Sigmoid colon (tissue), 4 donors: Measurements from ENCODE around the gene JMJD1C.
A peak's percentile ranks its signal among the peaks of the same experiment; 100 is the strongest.

Experiments used
- EP300 ChIP-seq, 4 donors: sonication (generic); formaldehyde crosslinking; IDR thresholded peaks; one replicate each; pipeline ENCODE4 v1.6.1; 2017; ENCODE audit warnings: antibody characterized with exemption in 4 of 4
- POLR2A ChIP-seq, 2 donors: fragments of 450-650 bp; IDR thresholded peaks; one replicate each; pipeline ENCODE4 v1.6.1; 2016; ENCODE audit warnings: antibody characterized with exemption in 2 of 2, mild to moderate bottlenecking in 2 of 2, moderate library complexity in 2 of 2
- POLR2AphosphoS5 ChIP-seq, 4 donors: sonication (generic); formaldehyde crosslinking; IDR thresholded peaks; one replicate each; pipeline ENCODE4 v1.6.1; 2017; ENCODE audit warnings: antibody characterized with exemption in 4 of 4
- TF ChIP-seq, protein P1 (sequence below), 4 experiments: fragments of 450-650 bp in 3 of 4; fragments of 200-600 bp in 1 of 4; IDR thresholded peaks; one replicate each; pipeline ENCODE4 v1.5.1; 2016 to 2019; ENCODE audit warnings: antibody characterized with exemption in 4 of 4, mild to moderate bottlenecking in 3 of 4, moderate library complexity in 2 of 4

DNA sequence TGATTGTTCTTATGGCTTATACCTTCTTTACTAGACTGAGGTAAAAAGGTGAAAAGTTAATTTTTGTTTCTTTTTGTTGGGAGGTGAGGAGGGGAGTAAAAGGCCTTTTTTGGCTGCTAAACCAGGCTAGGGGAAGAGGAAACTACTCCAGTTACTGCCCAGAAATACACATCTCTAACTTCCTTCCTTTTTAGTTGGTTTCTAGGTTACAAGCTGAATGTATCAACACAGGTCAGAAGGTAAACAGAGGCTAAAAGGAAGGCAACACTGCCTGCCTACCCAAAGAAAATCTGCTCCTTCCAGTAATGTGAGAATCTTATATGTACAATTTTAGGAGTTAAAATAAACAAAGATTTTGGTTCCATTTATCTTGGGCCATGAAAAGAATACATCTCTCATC is 192.2 kb downstream of the JMJD1C start:
- TF ChIP-seq, protein P1, sequence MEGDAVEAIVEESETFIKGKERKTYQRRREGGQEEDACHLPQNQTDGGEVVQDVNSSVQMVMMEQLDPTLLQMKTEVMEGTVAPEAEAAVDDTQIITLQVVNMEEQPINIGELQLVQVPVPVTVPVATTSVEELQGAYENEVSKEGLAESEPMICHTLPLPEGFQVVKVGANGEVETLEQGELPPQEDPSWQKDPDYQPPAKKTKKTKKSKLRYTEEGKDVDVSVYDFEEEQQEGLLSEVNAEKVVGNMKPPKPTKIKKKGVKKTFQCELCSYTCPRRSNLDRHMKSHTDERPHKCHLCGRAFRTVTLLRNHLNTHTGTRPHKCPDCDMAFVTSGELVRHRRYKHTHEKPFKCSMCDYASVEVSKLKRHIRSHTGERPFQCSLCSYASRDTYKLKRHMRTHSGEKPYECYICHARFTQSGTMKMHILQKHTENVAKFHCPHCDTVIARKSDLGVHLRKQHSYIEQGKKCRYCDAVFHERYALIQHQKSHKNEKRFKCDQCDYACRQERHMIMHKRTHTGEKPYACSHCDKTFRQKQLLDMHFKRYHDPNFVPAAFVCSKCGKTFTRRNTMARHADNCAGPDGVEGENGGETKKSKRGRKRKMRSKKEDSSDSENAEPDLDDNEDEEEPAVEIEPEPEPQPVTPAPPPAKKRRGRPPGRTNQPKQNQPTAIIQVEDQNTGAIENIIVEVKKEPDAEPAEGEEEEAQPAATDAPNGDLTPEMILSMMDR (IDR thresholded peaks at IDR 0.05): no peak
- TF ChIP-seq POLR2AphosphoS5 (IDR thresholded peaks at IDR 0.05) (peak in 1 of 4 donors; percentile 60), POLR2A (IDR thresholded peaks at IDR 0.05) (no peak), EP300 (IDR thresholded peaks at IDR 0.05) (no peak)
